Neural cell (in vitro differentiated cells): ENCODE results near the gene EFCAB11.
A peak's percentile ranks its signal among the peaks of the same experiment; 100 is the strongest.

Experiments
- CTCF ChIP-seq: fragments of 450-650 bp; IDR thresholded peaks from 2 replicates; pipeline ENCODE4 v1.5.1; 2014; ENCODE audit warnings: antibody characterized with exemption, mild to moderate bottlenecking, moderate library complexity; ENCODE audit not compliant: poor library complexity, severe bottlenecking
- RAD21 ChIP-seq: fragments of 450-650 bp; conservative IDR thresholded peaks from 2 replicates; pipeline ENCODE4 v1.6.1; 2014; ENCODE audit warnings: antibody characterized with exemption, mild to moderate bottlenecking, moderate library complexity

- no peak for TF ChIP-seq CTCF
- TF ChIP-seq RAD21, result peak; percentile 56
Observed at GRCh38 chr14:89954070-89955021, at the start of gene EFCAB11.
